GM18909 (cell line): ENCODE data around the gene N4BP2L1.
"Not testable (repeated sequence)": the region's sequence is repeated elsewhere in the genome, so short reads cannot be mapped to it uniquely, and the experiment has no call there.

Source experiments
- ATAC-seq: cut with Tn5 transposase; IDR thresholded peaks from one replicate; pipeline ENCODE4 v1.9.1; 2021; ENCODE audit warnings: mild to moderate bottlenecking; ENCODE audit not compliant: unreplicated experiment, poor library complexity

Gene N4BP2L1

DNA sequence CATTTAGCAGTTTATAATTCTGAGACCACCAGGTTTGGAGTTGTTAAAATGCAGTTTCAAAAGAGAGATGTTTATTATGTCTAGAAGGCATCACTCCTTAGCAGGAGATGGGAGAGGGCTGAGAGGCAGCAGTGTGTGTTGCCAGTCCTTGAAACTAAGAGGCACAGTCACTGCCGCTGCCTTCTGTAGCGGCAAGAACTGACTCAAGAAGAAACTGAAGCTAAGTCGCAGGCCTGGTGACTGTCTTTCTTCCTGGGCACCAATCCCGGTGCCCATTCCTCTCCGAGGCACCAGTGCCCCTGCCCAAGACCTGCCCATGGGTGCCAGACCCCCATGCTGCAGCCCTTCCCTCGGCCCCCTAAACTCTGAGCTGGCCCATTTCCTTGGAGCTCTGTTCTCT, 20.1 kb downstream of the N4BP2L1 start:
- ATAC-seq, result no peak

DNA sequence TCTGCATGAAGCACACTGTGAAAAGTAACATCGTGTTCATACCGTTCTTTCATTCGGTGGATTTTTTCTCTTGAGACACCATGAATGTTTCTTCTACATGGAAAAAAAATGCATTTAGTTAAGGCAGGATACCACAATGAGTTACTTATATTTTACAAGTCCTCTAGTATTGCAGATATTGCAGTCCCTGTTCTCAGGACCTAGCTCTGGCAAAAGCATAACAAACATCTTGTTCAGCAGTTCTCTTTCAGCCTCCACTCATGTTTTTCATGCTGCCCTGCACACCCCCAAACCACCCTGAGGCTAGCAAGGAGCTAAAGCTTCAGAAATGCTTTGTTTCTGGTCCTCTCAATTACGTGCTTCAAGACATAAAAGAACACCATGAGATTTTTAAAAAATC, 24.8 kb downstream of the N4BP2L1 start:
- ATAC-seq, result no peak

DNA sequence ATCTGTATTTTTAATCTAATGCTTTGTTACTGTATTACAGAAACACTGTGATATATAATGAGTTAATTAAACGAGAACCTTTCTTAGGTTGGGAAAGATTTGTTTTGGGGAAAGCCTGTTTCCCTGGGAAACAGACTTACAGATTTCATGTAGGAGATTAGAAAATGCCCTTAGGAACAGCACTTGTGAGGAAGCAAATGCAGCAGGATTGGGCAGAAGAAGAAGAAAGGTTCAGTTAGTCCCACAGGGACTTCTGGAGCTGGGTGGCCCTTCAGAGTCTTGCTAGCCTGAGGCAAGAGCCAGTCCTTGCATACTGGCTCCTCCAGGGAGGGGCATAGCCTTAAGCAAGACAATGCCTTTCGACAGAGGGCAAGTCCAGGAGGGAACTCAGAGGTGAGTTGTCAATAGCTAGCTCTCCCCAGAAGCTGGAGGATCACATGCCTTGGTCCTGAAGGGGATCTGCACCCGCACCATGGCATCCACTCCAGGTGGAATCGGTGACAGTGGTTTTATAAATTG, 36.8 kb downstream of the N4BP2L1 start:
- no peak for ATAC-seq

DNA sequence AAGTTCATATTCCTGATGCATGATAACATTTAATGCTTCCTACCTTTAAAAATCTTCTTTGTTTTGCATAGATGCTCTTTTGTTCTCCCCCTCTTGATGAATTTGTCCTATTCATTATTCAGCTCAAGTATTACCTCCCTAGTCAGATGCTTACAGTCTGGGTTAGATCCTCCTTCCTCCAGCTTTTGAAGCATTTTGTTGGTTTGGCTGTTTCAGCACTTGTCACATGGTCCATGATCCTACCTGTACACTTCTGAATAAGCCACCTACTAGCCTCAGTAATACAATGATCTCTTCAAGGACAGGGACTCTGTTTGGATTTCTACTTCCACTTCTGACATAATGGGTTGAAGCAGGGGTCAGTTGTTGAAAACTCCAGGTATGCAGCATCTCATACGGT, 37.4 kb downstream of the N4BP2L1 start:
- no peak for ATAC-seq

DNA sequence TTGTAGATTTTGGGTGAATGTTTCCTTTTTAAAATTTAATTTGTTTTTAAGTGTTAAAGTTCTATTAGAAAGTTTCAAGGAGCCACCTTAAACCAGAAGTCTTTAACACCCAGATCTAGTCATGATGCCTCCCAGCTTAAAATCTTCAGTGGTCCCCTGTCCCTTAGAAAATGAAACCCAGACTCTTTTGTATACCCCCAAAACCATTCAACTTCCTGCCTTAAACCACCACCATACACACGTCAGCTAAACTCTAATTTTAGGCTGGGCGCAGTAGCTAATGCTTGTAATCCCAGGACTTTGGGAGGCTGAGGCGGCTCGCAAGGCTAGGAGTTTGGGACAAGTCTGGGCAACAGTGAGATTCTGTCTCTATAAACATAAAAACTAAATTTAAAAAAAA, 37.9 kb downstream of the N4BP2L1 start:
- peak; percentile 72 for ATAC-seq

DNA sequence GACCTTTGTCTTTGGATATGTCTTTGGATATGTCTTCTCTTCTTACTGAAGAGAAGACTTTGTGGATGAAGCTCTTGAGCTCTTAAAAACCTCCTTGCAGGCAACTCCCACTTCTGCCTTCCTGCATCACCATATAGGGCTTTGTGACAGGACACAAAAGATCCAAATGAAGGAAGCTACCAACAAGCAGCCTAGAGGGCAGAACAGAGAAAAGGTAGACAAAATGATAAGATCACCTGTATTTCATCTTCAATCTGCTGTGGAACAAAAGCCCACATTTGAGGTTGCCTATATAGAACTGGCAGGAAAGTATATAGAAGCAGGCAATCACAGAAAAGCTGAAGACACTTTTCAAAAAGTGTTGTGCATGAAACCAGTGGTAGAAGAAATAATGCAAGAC, 42.5 kb downstream of the N4BP2L1 start:
- no peak for ATAC-seq

GRCh38 chr13:32384702-32385101, 43.2 kb downstream of the N4BP2L1 start:
- no peak for ATAC-seq

DNA sequence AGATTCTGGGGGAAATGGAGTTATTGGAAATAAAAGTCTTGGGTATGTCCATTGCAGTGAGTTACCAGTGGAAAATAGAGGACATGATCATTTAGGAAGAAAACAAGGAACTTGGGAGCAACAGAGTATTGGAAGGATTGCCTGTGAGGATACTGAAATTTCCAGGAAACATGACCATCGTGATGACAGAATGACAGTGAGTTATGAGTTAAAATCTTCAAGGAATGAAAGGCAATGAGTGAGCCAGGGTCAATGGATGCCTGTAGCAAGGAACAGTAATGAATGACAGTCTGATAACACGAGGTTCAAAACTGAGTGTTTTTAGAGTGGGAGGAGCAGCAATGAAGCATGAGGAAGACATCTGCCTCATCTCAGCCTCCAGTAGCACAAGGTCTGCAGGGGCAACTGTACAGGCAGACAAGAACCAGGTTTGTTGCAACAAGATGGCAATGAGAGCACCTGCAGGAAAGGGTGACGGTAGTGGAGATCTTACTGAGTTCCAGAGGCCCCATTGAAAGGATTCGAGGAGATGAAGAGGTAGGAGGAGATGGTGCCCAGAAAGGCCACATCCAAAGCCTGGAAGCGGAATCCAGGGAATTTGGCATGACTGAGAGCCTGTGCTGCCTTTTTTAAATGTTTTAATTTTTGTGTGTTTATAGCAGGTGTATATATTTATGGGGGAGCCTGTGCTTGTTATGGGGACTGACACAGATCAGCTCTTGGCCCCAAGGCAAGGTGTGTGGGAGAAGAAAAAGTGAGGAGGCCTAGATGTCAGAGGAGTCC, 43.9 kb downstream of the N4BP2L1 start:
- ATAC-seq, result no peak

- no peak for ATAC-seq
Measured at GRCh38 chr13:32381539-32381938, 46.4 kb downstream of the N4BP2L1 start.

DNA sequence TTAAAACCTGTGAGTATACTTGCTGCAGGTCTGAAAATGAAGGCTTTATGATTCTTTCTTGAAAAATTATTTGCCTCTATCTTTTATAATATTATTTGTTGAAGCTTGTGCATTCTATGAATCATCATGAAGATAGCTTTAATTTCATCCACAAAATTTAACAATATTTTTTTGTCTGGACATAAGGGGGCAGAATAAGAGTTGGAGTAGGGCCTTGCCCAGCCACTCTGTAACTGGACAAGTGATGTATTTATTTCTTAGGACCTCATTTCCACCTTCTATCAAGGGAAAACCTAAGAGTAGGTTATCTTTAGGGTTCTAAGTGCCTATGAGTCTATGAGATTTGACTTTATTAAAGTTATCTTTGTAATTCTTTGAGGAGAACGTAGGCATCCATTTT, 49.9 kb downstream of the N4BP2L1 start:
- ATAC-seq, result no peak

DNA sequence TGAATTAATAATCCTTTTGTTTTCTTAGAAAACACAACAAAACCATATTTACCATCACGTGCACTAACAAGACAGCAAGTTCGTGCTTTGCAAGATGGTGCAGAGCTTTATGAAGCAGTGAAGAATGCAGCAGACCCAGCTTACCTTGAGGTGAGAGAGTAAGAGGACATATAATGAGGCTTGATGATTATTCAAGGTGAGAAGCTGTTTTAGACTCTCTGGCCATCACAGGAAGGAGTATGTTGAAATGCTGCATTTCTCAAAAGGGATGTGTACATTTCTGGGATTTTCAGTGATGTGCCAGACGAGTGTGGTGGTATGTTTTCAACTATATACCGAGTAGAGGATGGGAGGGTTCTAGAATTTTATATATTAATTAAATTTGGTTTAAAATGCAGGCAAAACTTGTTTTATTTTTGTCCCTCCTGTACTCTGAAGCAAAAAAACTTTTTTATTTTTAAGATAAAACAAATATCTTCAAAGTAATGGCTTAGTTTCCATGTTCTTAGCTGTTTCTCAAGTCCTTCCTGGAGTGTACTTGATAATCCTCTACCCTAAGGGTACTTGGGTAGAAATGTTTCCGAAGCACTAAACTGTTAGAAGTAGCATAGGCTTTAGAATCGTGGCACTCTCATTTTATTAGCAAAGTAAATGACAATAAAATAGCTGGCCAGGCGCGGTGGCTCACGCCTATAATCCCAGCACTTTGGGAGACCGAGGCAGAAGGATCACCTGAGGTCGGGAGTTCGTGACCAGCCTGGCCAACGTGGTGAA, 51.1 kb downstream of the N4BP2L1 start:
- ATAC-seq, result no peak

DNA sequence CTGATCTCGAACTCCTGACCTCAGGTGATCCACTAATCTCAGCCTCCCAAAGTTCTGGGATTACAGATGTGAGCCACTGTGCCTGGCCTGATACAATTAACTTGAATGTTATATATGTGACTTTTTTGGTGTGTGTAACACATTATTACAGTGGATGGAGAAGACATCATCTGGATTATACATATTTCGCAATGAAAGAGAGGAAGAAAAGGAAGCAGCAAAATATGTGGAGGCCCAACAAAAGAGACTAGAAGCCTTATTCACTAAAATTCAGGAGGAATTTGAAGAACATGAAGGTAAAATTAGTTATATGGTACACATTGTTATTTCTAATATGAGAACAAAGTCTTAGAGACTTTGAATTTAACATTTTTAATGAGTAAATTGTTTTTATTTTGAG, 57.1 kb downstream of the N4BP2L1 start:
- ATAC-seq, result no peak

DNA sequence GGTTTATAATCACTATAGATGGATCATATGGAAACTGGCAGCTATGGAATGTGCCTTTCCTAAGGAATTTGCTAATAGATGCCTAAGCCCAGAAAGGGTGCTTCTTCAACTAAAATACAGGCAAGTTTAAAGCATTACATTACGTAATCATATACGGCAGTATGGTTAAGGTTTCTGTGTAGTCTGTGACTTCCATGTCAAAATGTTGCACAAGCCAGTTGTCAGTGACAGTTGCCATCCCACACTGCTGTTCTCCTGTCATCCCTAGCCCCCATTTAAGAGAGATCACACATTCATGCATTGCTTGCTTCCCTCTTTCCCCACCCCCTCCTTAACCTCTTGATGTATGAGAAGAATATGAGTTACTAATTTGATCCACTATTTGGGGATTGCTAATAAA, 65.4 kb downstream of the N4BP2L1 start:
- ATAC-seq, result no peak

DNA sequence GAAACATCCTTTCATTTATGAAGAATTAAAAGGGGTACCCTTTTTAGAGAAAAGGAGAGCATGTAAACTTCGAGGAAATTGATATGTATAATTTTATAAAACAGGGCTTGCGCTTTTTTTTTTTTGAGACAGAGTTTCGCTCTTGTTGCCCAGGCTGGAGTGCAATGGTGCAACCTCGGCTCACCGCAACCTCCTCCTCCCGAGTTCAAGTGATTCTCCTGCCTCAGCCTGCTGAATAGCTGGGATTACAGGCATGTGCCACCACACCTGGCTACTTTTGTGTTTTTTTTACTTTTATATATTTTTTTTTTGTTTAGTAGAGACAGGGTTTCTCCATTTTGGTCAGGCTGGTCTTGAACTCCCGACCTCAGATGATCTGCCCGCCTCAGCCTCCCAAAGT, 72.0 kb downstream of the N4BP2L1 start:
- not testable (repeated sequence) for ATAC-seq

DNA sequence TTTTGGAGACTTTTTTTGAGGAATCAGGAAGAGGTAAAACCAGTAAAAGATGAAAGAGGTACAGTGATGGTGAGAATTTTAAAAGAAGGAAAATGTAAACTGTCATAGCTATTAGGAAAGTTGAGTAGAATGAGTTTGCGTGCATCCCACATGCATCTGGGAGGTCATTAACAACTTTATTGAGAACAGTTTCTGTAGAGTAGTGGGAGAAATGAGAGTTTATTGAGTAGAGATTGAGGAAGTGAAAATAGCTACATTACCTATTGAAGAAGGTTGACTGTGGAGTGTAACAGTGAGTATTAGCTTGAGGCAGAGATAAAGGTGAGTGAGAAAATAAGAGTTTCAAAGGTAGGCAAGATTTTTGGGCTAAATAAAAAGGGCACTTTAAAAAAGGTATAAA, 73.9 kb downstream of the N4BP2L1 start:
- peak; percentile 65 for ATAC-seq

GRCh38 chr13:32350839-32351441, 77.0 kb downstream of the N4BP2L1 start:
- ATAC-seq, result not testable (repeated sequence)
